H9 (cell line): Measurements from ENCODE around the gene TFB1M. TPM values are rescaled to one million over a fixed set of nuclear protein-coding genes. Genes with fewer than 3 reads are reported as not detected.

ENCODE experiments used
- DNase-seq: peaks from one replicate; pipeline ENCODE4 v3.0.0-alpha.2; 2017
- H2AFZ ChIP-seq: one replicate; pipeline ENCODE4 v1.6.1; 2013; ENCODE audit warnings: mild to moderate bottlenecking, low read length, control low read depth, moderate library complexity
- H2AK5ac ChIP-seq: 2 replicates; pipeline ENCODE4 v1.6.1; 2013; ENCODE audit warnings: low read length, control low read depth, mixed read lengths; ENCODE audit not compliant: insufficient read length
- H2BK120ac ChIP-seq: one replicate; pipeline ENCODE4 v1.6.1; 2013; ENCODE audit warnings: low read depth, mild to moderate bottlenecking, low read length, control low read depth, inconsistent platforms; ENCODE audit not compliant: poor library complexity, severe bottlenecking
- H2BK12ac ChIP-seq: 2 replicates; pipeline ENCODE4 v1.6.1; 2013; ENCODE audit warnings: low read length, control low read depth, mixed read lengths, low read depth; ENCODE audit not compliant: insufficient read length
- H2BK15ac ChIP-seq: 2 replicates; pipeline ENCODE4 v1.6.1; 2013; ENCODE audit warnings: low read depth, low read length, control low read depth
- H2BK20ac ChIP-seq: one replicate; pipeline ENCODE4 v1.6.1; 2013; ENCODE audit warnings: low read depth, mild to moderate bottlenecking, low read length, control low read depth, inconsistent platforms; ENCODE audit not compliant: poor library complexity, severe bottlenecking
- H2BK5ac ChIP-seq: 2 replicates; pipeline ENCODE4 v1.6.1; 2013; ENCODE audit warnings: low read length, control low read depth, mixed read lengths; ENCODE audit not compliant: insufficient read length
- H3K14ac ChIP-seq: 2 replicates; pipeline ENCODE4 v1.6.1; 2013; ENCODE audit warnings: low read length, control low read depth; ENCODE audit not compliant: insufficient read depth
- H3K18ac ChIP-seq: 2 replicates; pipeline ENCODE4 v1.6.1; 2013; ENCODE audit warnings: low read depth, mild to moderate bottlenecking, mixed read lengths, low read length, control low read depth; ENCODE audit not compliant: insufficient read length
- H3K23ac ChIP-seq: 2 replicates; pipeline ENCODE4 v1.6.1; 2013; ENCODE audit warnings: low read length, control low read depth, mixed read lengths, low read depth; ENCODE audit not compliant: insufficient read length
- H3K23me2 ChIP-seq: 2 replicates; pipeline ENCODE4 v1.6.1; 2013; ENCODE audit warnings: low read depth, mild to moderate bottlenecking, mixed read lengths, low read length, control low read depth; ENCODE audit not compliant: insufficient read length, poor library complexity, severe bottlenecking
- H3K27ac ChIP-seq: 2 replicates; pipeline ENCODE4 v1.5.1; 2013; ENCODE audit warnings: low read length, control low read depth, mixed read lengths, low read depth; ENCODE audit not compliant: insufficient read length
- H3K27me3 ChIP-seq: 2 replicates; pipeline ENCODE4 v1.6.1; 2013; ENCODE audit warnings: low read length, control low read depth, inconsistent platforms; ENCODE audit not compliant: insufficient read depth
- H3K4ac ChIP-seq: 2 replicates; pipeline ENCODE4 v1.6.1; 2013; ENCODE audit warnings: low read depth, mild to moderate bottlenecking, control low read depth, inconsistent platforms, low read length, moderate library complexity
- H3K4me1 ChIP-seq: 2 replicates; pipeline ENCODE4 v1.6.1; 2013; ENCODE audit warnings: low read length, control low read depth, inconsistent platforms; ENCODE audit not compliant: insufficient read depth
- H3K4me2 ChIP-seq: 2 replicates; pipeline ENCODE4 v1.6.1; 2013; ENCODE audit warnings: low read length, control low read depth, mixed read lengths; ENCODE audit not compliant: insufficient read length, insufficient read depth
- H3K56ac ChIP-seq: 2 replicates; pipeline ENCODE4 v1.6.1; 2013; ENCODE audit warnings: low read depth, mild to moderate bottlenecking, mixed read lengths, low read length, control low read depth; ENCODE audit not compliant: insufficient read length
- H3K79me1 ChIP-seq: 2 replicates; pipeline ENCODE4 v1.6.1; 2013; ENCODE audit warnings: low read depth, mild to moderate bottlenecking, moderate library complexity, low read length, control low read depth, inconsistent platforms; ENCODE audit not compliant: insufficient read depth, poor library complexity, severe bottlenecking
- H3K79me2 ChIP-seq: 2 replicates; pipeline ENCODE4 v1.6.1; 2013; ENCODE audit warnings: low read length, control low read depth, inconsistent platforms; ENCODE audit not compliant: insufficient read depth
- H3K9ac ChIP-seq: 2 replicates; pipeline ENCODE4 v1.6.1; 2013; ENCODE audit warnings: low read length, control low read depth, mixed read lengths; ENCODE audit not compliant: insufficient read length; ENCODE audit errors: extremely low read depth
- H3K9me3 ChIP-seq: one replicate; pipeline ENCODE4 v1.6.1; 2013; ENCODE audit warnings: low read depth, low read length, inconsistent platforms; ENCODE audit not compliant: control insufficient read depth
- H3T11ph ChIP-seq: one replicate; pipeline ENCODE4 v1.6.1; 2013; ENCODE audit warnings: mild to moderate bottlenecking, low read length, control low read depth, inconsistent platforms
- H4K20me1 ChIP-seq: one replicate; pipeline ENCODE4 v1.6.1; 2013; ENCODE audit not compliant: control insufficient read depth, insufficient read length, insufficient read depth
- H4K5ac ChIP-seq: 2 replicates; pipeline ENCODE4 v1.6.1; 2013; ENCODE audit warnings: low read depth, mild to moderate bottlenecking, mixed read lengths, low read length, control low read depth; ENCODE audit not compliant: insufficient read length
- H4K8ac ChIP-seq: replicated peaks from 2 replicates; pipeline ENCODE4 v1.6.1; 2013; ENCODE audit warnings: low read length, control low read depth, mixed read lengths, low read depth; ENCODE audit not compliant: insufficient read length
- H4K91ac ChIP-seq: 2 replicates; pipeline ENCODE4 v1.6.1; 2013; ENCODE audit warnings: low read depth, mild to moderate bottlenecking, moderate library complexity, mixed read lengths, low read length, control low read depth; ENCODE audit not compliant: insufficient read length
- H3K27ac Mint-ChIP-seq, 3 experiments: 2 replicates in 2 of 3; 3 replicates in 1 of 3; pipeline ENCODE4 v1.8.0; 2020 to 2021; ENCODE audit warnings: mixed read lengths in 3 of 3, mild to moderate bottlenecking in 1 of 3, moderate library complexity in 1 of 3
- H3K27me3 Mint-ChIP-seq: 2 replicates; pipeline ENCODE4 v1.8.0; 2021; ENCODE audit warnings: low read depth, mild to moderate bottlenecking, moderate library complexity, mixed read lengths
- H3K36me3 Mint-ChIP-seq, 3 experiments: 2 replicates in 2 of 3; 3 replicates in 1 of 3; pipeline ENCODE4 v1.8.0; 2020 to 2021; ENCODE audit warnings: low read depth in 3 of 3, mixed read lengths in 3 of 3; ENCODE audit not compliant: insufficient read depth in 1 of 3
- H3K4me1 Mint-ChIP-seq, 2 experiments: 2 replicates each; pipeline ENCODE4 v1.8.0; 2020; ENCODE audit warnings: mixed read lengths in 2 of 2
- H3K4me3 Mint-ChIP-seq, 2 experiments: 2 replicates in 1 of 2; 3 replicates in 1 of 2; pipeline ENCODE4 v1.8.0; 2020 to 2021; ENCODE audit warnings: mild to moderate bottlenecking in 2 of 2, mixed read lengths in 2 of 2, moderate library complexity in 1 of 2
- H3K9me3 Mint-ChIP-seq, 2 experiments: 2 replicates in 1 of 2; 3 replicates in 1 of 2; pipeline ENCODE4 v1.8.0; 2020; ENCODE audit warnings: mild to moderate bottlenecking in 2 of 2, mixed read lengths in 2 of 2, moderate library complexity in 1 of 2
- WGBS: extraction: QIAGEN DNeasy Blood & Tissue Kit; methylation state at CpG from one replicate; pipeline ENCODE4 v1.1.7; 2013; ENCODE audit warnings: missing lambda C conversion rate, low lambda C conversion rate, mixed read lengths; ENCODE audit not compliant: insufficient read length; ENCODE audit errors: extremely low coverage; 5-methylcytosine and 5-hydroxymethylcytosine counted together
- total RNA-seq: library from RNA; stranded (reverse); gene quantifications from 2 replicates; pipeline ENCODE4 v1.2.1, GENCODE V29; 2021
- TF ChIP-seq, protein P1 (sequence below): fragments of 200-600 bp; sonication (generic); conservative IDR thresholded peaks from 3 replicates; pipeline ENCODE4 v1.8.0; 2021; ENCODE audit warnings: antibody characterized with exemption, mild to moderate bottlenecking

TFB1M gene
- total RNA-seq, 1 experiment from 2014 or later = 28.6 TPM

DNA sequence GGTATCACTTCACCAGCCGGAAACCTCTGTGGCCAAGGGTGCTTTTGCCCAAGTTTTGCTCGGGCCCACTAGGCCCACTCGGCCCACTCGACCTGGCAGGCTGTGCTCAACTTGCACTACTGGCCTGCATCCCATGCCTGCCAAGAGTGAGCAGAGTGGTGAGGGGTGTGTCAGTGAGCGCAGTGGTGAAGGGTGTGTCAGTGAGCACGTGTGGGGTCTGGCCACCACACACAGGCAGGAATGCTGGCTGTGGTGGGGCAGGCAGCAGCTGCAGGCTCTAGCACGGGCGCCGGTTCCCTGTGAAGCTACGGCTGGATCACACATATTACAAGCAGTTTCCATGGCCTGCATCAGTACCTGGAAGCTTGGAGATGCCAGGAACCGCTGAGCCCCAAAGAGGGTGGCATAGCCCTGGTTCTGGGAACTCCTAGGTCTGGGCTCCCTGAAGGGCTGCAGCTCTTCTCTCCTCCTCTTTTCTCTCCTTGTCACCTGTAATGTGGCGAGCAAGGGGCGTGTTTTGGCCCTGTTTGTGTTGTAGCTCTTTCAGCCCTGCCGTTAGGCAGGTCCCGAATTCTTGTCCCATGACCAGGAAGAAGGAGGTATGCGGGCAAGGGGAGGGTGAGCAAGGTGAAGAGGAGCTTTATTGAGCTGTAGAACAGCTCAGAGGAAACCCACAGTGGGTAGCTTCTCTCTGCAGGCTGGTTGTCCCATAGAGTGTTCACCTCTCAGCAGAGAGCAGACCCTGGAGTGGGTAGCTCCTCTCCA is 101.5 kb downstream of the TFB1M start:
- H3T11ph ChIP-seq = no peak overlapping the region
- H2BK5ac ChIP-seq = no peak overlapping the region
- Mint-ChIP-seq H3K9me3 (peaks cover 0 to 5% of the 10 kb centered on the region in 2 experiments; a peak in 3 of 5 replicates), H3K4me1 (peaks cover 23 to 25% of the 10 kb centered on the region in 2 experiments), H3K27ac (peak overlapping the region in 1 of 3 experiments; percentile 17; a peak in 1 of 7 replicates), H3K27me3 (no peaks in the 10 kb centered on the region), H3K36me3 (peaks cover 7 to 20% (median 18%) of the 10 kb centered on the region in 3 experiments), H3K4me3 (no peak overlapping the region)
- no peak overlapping the region for H2BK15ac ChIP-seq
- no peak overlapping the region for H4K8ac ChIP-seq
- no peak overlapping the region for H4K91ac ChIP-seq
- no peaks in the 10 kb centered on the region for H3K79me1 ChIP-seq
- no peaks in the 10 kb centered on the region for H3K23me2 ChIP-seq
- H3K9ac ChIP-seq = no peak overlapping the region
- H3K56ac ChIP-seq = no peak overlapping the region
- H2AK5ac ChIP-seq = no peak overlapping the region
- H2BK20ac ChIP-seq = no peak overlapping the region
- no peak overlapping the region for H3K4me2 ChIP-seq
- no peak overlapping the region for H2BK12ac ChIP-seq
- H3K9me3 ChIP-seq = no peaks in the 10 kb centered on the region
- H3K79me2 ChIP-seq = no peaks in the 10 kb centered on the region
- no peak overlapping the region for H3K18ac ChIP-seq
- WGBS = no CpG with 5 or more reads among the region's 16 CpGs
- H3K27ac ChIP-seq = no peak overlapping the region
- H4K5ac ChIP-seq = no peak overlapping the region
- no peaks in the 10 kb centered on the region for H3K4me1 ChIP-seq
- H4K20me1 ChIP-seq = no peaks in the 10 kb centered on the region
- H3K23ac ChIP-seq = no peak overlapping the region
- H3K14ac ChIP-seq = no peak overlapping the region
- no peak overlapping the region for H3K4ac ChIP-seq
- TF ChIP-seq, protein P1, sequence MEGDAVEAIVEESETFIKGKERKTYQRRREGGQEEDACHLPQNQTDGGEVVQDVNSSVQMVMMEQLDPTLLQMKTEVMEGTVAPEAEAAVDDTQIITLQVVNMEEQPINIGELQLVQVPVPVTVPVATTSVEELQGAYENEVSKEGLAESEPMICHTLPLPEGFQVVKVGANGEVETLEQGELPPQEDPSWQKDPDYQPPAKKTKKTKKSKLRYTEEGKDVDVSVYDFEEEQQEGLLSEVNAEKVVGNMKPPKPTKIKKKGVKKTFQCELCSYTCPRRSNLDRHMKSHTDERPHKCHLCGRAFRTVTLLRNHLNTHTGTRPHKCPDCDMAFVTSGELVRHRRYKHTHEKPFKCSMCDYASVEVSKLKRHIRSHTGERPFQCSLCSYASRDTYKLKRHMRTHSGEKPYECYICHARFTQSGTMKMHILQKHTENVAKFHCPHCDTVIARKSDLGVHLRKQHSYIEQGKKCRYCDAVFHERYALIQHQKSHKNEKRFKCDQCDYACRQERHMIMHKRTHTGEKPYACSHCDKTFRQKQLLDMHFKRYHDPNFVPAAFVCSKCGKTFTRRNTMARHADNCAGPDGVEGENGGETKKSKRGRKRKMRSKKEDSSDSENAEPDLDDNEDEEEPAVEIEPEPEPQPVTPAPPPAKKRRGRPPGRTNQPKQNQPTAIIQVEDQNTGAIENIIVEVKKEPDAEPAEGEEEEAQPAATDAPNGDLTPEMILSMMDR = no peak
- DNase-seq = no peak
- no peak overlapping the region for H2AFZ ChIP-seq
- H3K27me3 ChIP-seq = no peaks in the 10 kb centered on the region
- H2BK120ac ChIP-seq = no peak overlapping the region
